Calu3 (cell line): ENCODE results near the gene SETD5. TPM values are rescaled to one million over a fixed set of nuclear protein-coding genes. Genes with fewer than 3 reads are reported as not detected.
A peak's percentile ranks its signal among the peaks of the same experiment; 100 is the strongest.

ENCODE experiments used
- BruUV-seq: library from RNA; stranded (reverse); fragments of 400-500 nt; replicated peaks from 2 replicates; lab custom pipeline; 2021; lab: Mats Ljungman, UMichigan
- CTCF ChIA-PET: fragments of 300-600 bp; sonication (Branson Sonifier 250); formaldehyde crosslinking; loops from one replicate; lab custom pipeline; 2022; ENCODE audit warnings: antibody characterized with exemption; lab: Charles Lee
- DNase-seq: peaks from one replicate; pipeline ENCODE4 v3.0.0; 2022
- H3K27ac Mint-ChIP-seq: one replicate; pipeline ENCODE4 v1.8.0; 2022; ENCODE audit warnings: mixed read lengths; ENCODE audit not compliant: unreplicated experiment
- H3K27me3 Mint-ChIP-seq: one replicate; pipeline ENCODE4 v1.8.0; 2022; ENCODE audit warnings: mixed read lengths; ENCODE audit not compliant: unreplicated experiment
- H3K36me3 Mint-ChIP-seq: one replicate; pipeline ENCODE4 v1.8.0; 2022; ENCODE audit warnings: mild to moderate bottlenecking, moderate library complexity, mixed read lengths; ENCODE audit not compliant: insufficient read depth, unreplicated experiment
- H3K4me1 Mint-ChIP-seq: one replicate; pipeline ENCODE4 v1.8.0; 2022; ENCODE audit warnings: mild to moderate bottlenecking, low read depth, mixed read lengths; ENCODE audit not compliant: unreplicated experiment
- H3K4me3 Mint-ChIP-seq: one replicate; pipeline ENCODE4 v1.8.0; 2022; ENCODE audit warnings: mild to moderate bottlenecking, low read depth, moderate library complexity, mixed read lengths; ENCODE audit not compliant: unreplicated experiment
- H3K9me3 Mint-ChIP-seq: one replicate; pipeline ENCODE4 v1.8.0; 2022; ENCODE audit warnings: low read depth, mixed read lengths; ENCODE audit not compliant: unreplicated experiment
- intact Hi-C: fragments of 100-400 bp; cut with micrococcal nuclease; formaldehyde crosslinking; loops from one replicate; pipeline ENCODE4 v1.10.0; 2022; ENCODE audit not compliant: unreplicated experiment
- total RNA-seq: library from RNA; stranded (reverse); gene quantifications from 2 replicates; pipeline ENCODE4 v1.2.3, GENCODE V29; 2022
- TF ChIP-seq, protein P1 (sequence below): fragments of 200-600 bp; IDR thresholded peaks from one replicate; pipeline ENCODE4 v1.8.0; 2022; ENCODE audit warnings: antibody characterized with exemption; ENCODE audit not compliant: unreplicated experiment

The SETD5 gene
- total RNA-seq, 1 experiment from 2014 or later = 158 TPM

DNA sequence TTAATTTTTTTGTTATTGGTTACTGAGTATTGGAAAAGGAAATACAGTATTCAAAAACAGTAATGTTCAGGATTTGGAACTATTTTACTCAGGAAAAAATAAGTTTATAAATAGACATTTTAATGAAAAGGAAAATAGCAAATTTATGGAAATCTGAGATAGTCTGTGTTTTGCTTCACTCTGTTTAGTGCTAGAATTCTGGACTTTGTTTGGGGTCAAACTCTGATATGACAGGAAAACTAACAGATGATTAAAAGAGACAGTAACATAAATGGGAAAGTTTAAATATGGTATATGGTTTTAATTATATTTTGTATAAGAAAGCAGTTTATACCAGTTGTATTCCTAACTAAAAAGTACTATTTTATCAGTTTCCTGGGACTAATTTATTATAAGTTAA, 17.4 kb downstream of the SETD5 start:
- no peaks in the 10 kb centered on the region for H3K27me3 Mint-ChIP-seq
- H3K27ac Mint-ChIP-seq = no peak overlapping the region
- DNase-seq = no peak
- peaks cover 26% of the 10 kb centered on the region for H3K4me1 Mint-ChIP-seq
- H3K9me3 Mint-ChIP-seq = no peaks in the 10 kb centered on the region
- H3K4me3 Mint-ChIP-seq = no peak overlapping the region
- CTCF ChIA-PET = no interaction called here
- BruUV-seq = no TSS peak
- intact Hi-C loops = no loop called here
- TF ChIP-seq, protein P1, sequence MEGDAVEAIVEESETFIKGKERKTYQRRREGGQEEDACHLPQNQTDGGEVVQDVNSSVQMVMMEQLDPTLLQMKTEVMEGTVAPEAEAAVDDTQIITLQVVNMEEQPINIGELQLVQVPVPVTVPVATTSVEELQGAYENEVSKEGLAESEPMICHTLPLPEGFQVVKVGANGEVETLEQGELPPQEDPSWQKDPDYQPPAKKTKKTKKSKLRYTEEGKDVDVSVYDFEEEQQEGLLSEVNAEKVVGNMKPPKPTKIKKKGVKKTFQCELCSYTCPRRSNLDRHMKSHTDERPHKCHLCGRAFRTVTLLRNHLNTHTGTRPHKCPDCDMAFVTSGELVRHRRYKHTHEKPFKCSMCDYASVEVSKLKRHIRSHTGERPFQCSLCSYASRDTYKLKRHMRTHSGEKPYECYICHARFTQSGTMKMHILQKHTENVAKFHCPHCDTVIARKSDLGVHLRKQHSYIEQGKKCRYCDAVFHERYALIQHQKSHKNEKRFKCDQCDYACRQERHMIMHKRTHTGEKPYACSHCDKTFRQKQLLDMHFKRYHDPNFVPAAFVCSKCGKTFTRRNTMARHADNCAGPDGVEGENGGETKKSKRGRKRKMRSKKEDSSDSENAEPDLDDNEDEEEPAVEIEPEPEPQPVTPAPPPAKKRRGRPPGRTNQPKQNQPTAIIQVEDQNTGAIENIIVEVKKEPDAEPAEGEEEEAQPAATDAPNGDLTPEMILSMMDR = no peak
- H3K36me3 Mint-ChIP-seq = peaks cover 32% of the 10 kb centered on the region

DNA sequence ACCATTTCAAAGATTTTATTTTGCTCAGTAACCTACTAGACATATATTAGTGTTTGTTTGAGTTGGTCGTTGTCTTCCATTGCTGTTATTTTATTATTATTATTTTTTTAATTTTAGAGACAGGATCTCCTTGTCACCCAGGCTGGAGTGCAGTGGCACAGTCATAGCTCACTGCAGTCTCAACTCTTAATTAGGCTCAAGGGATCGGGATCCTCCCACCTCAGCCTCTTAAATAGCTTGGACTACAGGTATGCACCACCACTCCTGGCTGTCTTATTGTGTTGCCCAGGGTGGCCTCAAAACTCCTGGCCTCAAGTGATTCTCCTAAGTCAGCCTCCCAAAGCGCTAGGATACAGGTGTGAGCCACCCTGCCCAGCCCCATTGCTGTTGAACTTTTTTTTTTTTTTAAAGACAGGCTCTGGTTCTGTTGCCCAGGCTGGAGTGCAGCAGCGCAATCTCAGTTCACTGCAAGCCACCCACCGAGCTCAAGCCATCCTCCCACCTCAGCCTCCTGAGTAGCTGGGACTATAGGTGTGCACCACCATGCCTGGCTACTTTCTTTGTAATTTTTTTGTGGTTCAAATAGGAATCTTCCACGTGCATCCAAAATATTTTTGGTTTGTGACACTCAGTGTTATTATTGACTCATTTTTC, 18.2 kb downstream of the SETD5 start:
- H3K36me3 Mint-ChIP-seq = peaks cover 30% of the 10 kb centered on the region
- TF ChIP-seq, protein P1 = no peak
- intact Hi-C loops = no loop called here
- H3K9me3 Mint-ChIP-seq = no peaks in the 10 kb centered on the region
- H3K27me3 Mint-ChIP-seq = no peaks in the 10 kb centered on the region
- no peak overlapping the region for H3K4me3 Mint-ChIP-seq
- H3K27ac Mint-ChIP-seq = peak overlapping the region; percentile 12
- BruUV-seq = no TSS peak
- no peak for DNase-seq
- CTCF ChIA-PET = interaction anchor here (0.8 kb wide), 1 partner anchor 19 kb away, joined by 5 read pairs; no protein-coding TSS in a partner anchor
- H3K4me1 Mint-ChIP-seq = peaks cover 31% of the 10 kb centered on the region

DNA sequence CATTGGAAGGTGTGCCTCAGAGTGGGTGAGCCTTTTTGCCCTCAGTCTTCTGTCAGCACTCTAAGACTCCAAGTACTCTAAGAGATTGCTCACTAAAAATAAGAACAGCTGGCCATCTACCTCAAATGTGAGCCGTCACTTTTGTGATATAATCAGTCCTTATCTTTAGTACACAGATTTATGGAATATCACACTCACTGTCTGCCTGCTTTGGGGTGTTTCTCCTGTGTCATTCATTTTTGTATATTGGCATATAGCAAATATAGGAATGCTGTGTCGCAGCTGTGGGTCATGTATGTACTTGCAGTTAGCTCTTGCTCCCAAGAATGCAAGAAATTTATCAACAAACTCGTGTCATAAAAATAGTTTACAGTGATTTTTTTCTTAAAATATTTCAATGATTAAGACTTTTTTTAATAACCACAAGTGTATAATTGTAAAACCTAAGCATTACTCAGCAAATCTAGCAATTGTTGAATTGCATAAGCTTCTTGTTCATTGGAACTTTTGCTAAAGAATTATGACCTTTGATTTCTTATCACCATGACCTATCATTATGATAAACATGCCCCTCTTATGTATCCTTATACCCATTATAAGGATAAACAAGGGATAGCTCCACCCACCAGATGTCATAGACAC, 18.8 kb downstream of the SETD5 start:
- intact Hi-C loops = no loop called here
- H3K9me3 Mint-ChIP-seq = no peaks in the 10 kb centered on the region
- H3K27ac Mint-ChIP-seq = peak overlapping the region; percentile 12
- H3K4me1 Mint-ChIP-seq = peaks cover 37% of the 10 kb centered on the region
- CTCF ChIA-PET = interaction anchor here (0.6 to 0.8 kb wide), 2 partner anchors 19 to 75 kb away, joined by 5 to 6 read pairs; no protein-coding TSS in a partner anchor
- peaks cover 32% of the 10 kb centered on the region for H3K36me3 Mint-ChIP-seq
- H3K27me3 Mint-ChIP-seq = no peaks in the 10 kb centered on the region
- no TSS peak for BruUV-seq
- no peak for DNase-seq
- no peak overlapping the region for H3K4me3 Mint-ChIP-seq
- TF ChIP-seq, protein P1 = no peak

DNA sequence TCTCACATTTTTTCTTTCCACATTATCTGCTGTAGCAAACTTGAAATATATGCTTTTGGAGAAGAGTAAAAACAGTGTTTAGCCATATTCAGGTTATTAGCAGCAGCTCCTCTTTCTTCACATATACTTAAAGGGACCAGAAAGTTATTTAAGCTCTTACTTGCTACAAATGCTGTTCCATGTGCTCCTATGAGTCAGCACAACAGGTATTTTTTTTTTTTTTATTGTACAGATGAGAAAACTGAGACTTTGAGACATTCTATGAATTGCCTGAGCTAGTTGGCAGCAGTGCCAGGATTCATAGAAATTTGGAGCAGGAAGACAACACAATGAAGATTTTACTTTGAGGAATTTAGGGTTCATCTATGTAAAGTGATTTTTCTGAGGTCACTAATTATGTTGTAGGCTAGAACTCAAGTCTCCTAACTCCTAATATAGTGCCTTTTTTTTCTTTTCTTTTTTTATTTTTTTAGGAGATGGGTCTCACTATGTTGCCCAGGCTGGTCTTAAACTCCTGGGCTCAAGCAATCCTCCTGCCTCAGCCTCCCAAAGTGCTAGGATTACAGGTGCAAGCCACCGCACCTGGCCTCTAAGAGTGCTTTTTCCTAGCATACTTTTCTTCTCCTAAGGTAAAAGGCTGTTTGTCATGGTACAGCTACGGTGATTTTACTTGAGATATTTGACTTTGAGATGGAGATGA, 23.6 kb downstream of the SETD5 start:
- Mint-ChIP-seq H3K27me3 (no peaks in the 10 kb centered on the region), H3K4me3 (peak overlapping the region; percentile 29), H3K36me3 (peaks cover 57% of the 10 kb centered on the region), H3K27ac (peak overlapping the region; percentile 83), H3K4me1 (peaks cover 47% of the 10 kb centered on the region), H3K9me3 (no peaks in the 10 kb centered on the region)
- intact Hi-C loops = loop anchor here (5.0 kb wide), 1 partner anchor 34 kb away; no protein-coding TSS in a partner anchor
- TF ChIP-seq, protein P1 = no peak
- DNase-seq = no peak
- CTCF ChIA-PET = no interaction called here
- no TSS peak for BruUV-seq
